Measurements from ENCODE around the gene RAET1L. TPM values are rescaled to one million over a fixed set of nuclear protein-coding genes. Genes with fewer than 3 reads are reported as not detected.
A peak's percentile ranks its signal among the peaks of the same experiment; 100 is the strongest.
"Not testable (repeated sequence)": the region's sequence is repeated elsewhere in the genome, so short reads cannot be mapped to it uniquely, and the experiment has no call there.

The RAET1L gene
- total RNA-seq, 3 donors from 2014 or later (not counting 1 experiment from before 2014, with no cell fraction given), result not detected

DNA sequence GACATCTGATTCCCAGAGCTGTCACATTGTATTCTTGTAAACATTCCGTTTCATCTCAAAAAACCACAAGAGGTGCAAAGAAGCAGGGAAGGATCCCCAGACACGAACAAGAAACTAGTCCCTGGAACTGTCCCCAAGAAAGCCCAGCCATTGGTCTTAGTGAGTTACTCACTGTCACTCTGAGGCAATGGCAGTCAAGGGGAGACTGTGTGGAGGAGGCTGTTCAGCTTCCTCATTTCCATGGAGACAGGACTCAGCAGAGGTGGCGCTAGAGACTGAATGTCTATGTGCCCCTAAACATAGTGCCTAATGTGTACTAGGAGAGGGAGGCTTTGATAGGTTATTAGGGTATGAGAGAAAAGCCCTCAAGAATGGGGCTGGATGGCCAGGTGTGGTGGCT lies 50.5 kb downstream of the RAET1L start:
- Histone ChIP-seq H3K4me3 (ENCODE audit: low read length) (no peak overlapping the region), H3K36me3 (ENCODE audit: control insufficient read depth, insufficient read depth, low read length) (no peaks in the 10 kb centered on the region), H3K9me3 (ENCODE audit: control insufficient read depth, insufficient read depth, low read length) (no peaks in the 10 kb centered on the region), H3K27ac (ENCODE audit: low read length) (no peak overlapping the region), H3K27me3 (ENCODE audit: control insufficient read depth, insufficient read depth, low read length) (peaks cover 7% of the 10 kb centered on the region), H3K4me1 (ENCODE audit: control insufficient read depth, insufficient read depth, low read length) (no peaks in the 10 kb centered on the region)
- peaks cover 74 to 76% of the 10 kb centered on the region in 2 donors for H3K27me3 Mint-ChIP-seq (ENCODE audit: low read depth in 2 of 2)
- H3K27ac Mint-ChIP-seq, result no peak overlapping the region
- 38% methylated on average over 3 of the region's 3 CpGs for WGBS (ENCODE audit: insufficient coverage)
- TF ChIP-seq, protein P1, sequence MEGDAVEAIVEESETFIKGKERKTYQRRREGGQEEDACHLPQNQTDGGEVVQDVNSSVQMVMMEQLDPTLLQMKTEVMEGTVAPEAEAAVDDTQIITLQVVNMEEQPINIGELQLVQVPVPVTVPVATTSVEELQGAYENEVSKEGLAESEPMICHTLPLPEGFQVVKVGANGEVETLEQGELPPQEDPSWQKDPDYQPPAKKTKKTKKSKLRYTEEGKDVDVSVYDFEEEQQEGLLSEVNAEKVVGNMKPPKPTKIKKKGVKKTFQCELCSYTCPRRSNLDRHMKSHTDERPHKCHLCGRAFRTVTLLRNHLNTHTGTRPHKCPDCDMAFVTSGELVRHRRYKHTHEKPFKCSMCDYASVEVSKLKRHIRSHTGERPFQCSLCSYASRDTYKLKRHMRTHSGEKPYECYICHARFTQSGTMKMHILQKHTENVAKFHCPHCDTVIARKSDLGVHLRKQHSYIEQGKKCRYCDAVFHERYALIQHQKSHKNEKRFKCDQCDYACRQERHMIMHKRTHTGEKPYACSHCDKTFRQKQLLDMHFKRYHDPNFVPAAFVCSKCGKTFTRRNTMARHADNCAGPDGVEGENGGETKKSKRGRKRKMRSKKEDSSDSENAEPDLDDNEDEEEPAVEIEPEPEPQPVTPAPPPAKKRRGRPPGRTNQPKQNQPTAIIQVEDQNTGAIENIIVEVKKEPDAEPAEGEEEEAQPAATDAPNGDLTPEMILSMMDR (IDR thresholded peaks at IDR 0.05), result no peak
- no peak overlapping the region for H3K4me3 Mint-ChIP-seq
- no peaks in the 10 kb centered on the region for H3K36me3 Mint-ChIP-seq
- no peaks in the 10 kb centered on the region for H3K4me1 Mint-ChIP-seq
- intact Hi-C loops (cut with micrococcal nuclease), result no loop called here
- no peaks in the 10 kb centered on the region for H3K9me3 Mint-ChIP-seq
- DNase-seq (no peak), ATAC-seq (peak in 1 of 3 donors; percentile 24)

DNA sequence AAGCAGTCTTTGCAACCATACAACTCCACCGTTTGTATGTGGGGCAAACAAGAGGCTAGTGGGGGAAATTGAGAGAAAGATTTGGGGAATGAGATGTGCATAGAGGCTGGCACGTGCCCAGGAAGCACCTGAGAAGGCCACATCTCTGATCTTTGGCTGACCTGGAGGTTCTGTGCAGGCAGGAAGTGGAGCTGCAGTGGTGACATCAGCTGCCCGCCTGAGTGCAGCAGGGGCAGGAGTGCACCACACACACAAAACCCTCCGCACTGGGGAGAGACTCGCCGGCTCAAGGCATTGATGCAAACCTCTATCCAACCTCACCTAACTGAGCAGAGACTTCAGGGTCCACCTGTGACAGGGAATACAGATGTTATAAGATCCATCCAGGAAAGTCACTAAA lies 50.9 kb downstream of the RAET1L start:
- H3K4me1 ChIP-seq (ENCODE audit: control insufficient read depth, insufficient read depth, low read length); H3K9me3 Mint-ChIP-seq; H3K27ac ChIP-seq (ENCODE audit: low read length); H3K27ac Mint-ChIP-seq; H3K27me3 ChIP-seq (ENCODE audit: control insufficient read depth, insufficient read depth, low read length); H3K4me1 Mint-ChIP-seq; H3K4me3 ChIP-seq (ENCODE audit: low read length); DNase-seq; intact Hi-C loops (cut with micrococcal nuclease); H3K9me3 ChIP-seq (ENCODE audit: control insufficient read depth, insufficient read depth, low read length); H3K36me3 Mint-ChIP-seq; H3K36me3 ChIP-seq (ENCODE audit: control insufficient read depth, insufficient read depth, low read length); H3K4me3 Mint-ChIP-seq: not testable (repeated sequence)
- peak in 2 of 3 donors; percentile 64 to 67 for ATAC-seq
- 50% methylated on average over 6 of the region's 6 CpGs for WGBS (ENCODE audit: insufficient coverage)
- peaks cover 76 to 79% of the 10 kb centered on the region in 2 donors for H3K27me3 Mint-ChIP-seq (ENCODE audit: low read depth in 2 of 2)

DNA sequence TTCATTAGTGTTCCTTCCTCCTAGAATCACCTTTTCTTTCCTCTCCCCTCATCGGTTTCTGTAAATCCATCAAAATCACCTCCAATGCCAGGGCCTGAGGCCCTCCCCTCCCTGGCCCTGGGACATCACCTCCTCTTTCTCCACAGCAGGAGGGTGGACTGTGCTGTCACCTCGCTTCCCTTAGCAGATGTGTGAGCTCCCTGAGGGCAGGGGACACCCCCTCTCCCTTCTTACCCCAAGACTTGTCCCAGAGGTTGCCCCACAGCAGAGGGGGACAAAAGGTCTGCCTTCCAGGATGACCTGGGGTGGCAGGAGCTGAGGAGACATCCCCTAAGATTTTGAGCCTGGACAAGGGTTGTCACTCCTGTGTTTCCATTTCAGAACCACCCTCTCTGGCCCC lies 55.7 kb downstream of the RAET1L start:
- no peak overlapping the region for H3K27ac Mint-ChIP-seq
- no peak for DNase-seq
- H3K27me3 Mint-ChIP-seq (ENCODE audit: low read depth in 2 of 2), result peaks cover 69 to 78% of the 10 kb centered on the region in 2 donors
- no peaks in the 10 kb centered on the region for H3K9me3 Mint-ChIP-seq
- H3K4me1 Mint-ChIP-seq, result peaks cover 8 to 15% of the 10 kb centered on the region in 2 donors
- Histone ChIP-seq H3K9me3 (ENCODE audit: control insufficient read depth, insufficient read depth, low read length) (no peaks in the 10 kb centered on the region), H3K4me1 (ENCODE audit: control insufficient read depth, insufficient read depth, low read length) (peaks cover 10% of the 10 kb centered on the region), H3K27ac (ENCODE audit: low read length) (no peak overlapping the region), H3K27me3 (ENCODE audit: control insufficient read depth, insufficient read depth, low read length) (peaks cover 16% of the 10 kb centered on the region), H3K36me3 (ENCODE audit: control insufficient read depth, insufficient read depth, low read length) (no peaks in the 10 kb centered on the region), H3K4me3 (ENCODE audit: low read length) (no peak overlapping the region)
- no peaks in the 10 kb centered on the region for H3K36me3 Mint-ChIP-seq
- intact Hi-C loops (cut with micrococcal nuclease), result no loop called here
- H3K4me3 Mint-ChIP-seq, result no peak overlapping the region
- no peak for ATAC-seq
- 79% methylated on average over 2 of the region's 2 CpGs for WGBS (ENCODE audit: insufficient coverage)
- TF ChIP-seq, protein P1 (IDR thresholded peaks at IDR 0.05), result no peak

DNA sequence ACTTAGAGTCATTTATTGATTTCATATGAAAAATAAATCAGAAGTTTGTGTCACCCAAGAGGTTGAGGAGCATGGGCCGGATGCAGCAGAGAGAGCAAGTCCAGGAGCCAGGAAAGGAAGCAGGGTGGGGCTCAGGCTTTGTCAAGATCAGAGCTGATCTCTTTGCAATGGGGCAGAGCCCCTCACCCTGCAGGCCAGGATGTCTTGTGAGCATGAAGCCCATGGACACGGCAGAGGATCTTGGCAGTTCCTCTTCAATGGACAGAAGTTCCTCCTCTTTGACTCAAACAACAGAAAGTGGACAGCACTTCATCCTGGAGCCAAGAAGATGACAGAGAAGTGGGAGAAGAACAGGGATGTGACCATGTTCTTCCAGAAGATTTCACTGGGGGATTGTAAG lies 56.4 kb downstream of the RAET1L start:
- H3K27ac ChIP-seq (ENCODE audit: low read length); H3K9me3 ChIP-seq (ENCODE audit: control insufficient read depth, insufficient read depth, low read length); H3K4me3 Mint-ChIP-seq; H3K36me3 Mint-ChIP-seq; H3K9me3 Mint-ChIP-seq; ATAC-seq; H3K4me3 ChIP-seq (ENCODE audit: low read length); DNase-seq; H3K27ac Mint-ChIP-seq; H3K36me3 ChIP-seq (ENCODE audit: control insufficient read depth, insufficient read depth, low read length); intact Hi-C loops (cut with micrococcal nuclease): not testable (repeated sequence)
- peaks cover 23% of the 10 kb centered on the region for H3K27me3 ChIP-seq (ENCODE audit: control insufficient read depth, insufficient read depth, low read length)
- peaks cover 17% of the 10 kb centered on the region for H3K4me1 ChIP-seq (ENCODE audit: control insufficient read depth, insufficient read depth, low read length)
- 77% methylated on average over 2 of the region's 2 CpGs for WGBS (ENCODE audit: insufficient coverage)
- peaks cover 14 to 22% of the 10 kb centered on the region in 2 donors for H3K4me1 Mint-ChIP-seq
- H3K27me3 Mint-ChIP-seq (ENCODE audit: low read depth in 2 of 2), result peaks cover 69 to 77% of the 10 kb centered on the region in 2 donors

Other genes with a start within 250 kb of the RAET1L start
- gene LRP11, start 161.2 kb downstream of the RAET1L start, total RNA-seq, result under 1 TPM; 0.16 to 0.43 (median 0.26) TPM
- gene RAET1E, start 127.4 kb downstream of the RAET1L start, total RNA-seq, result not detected
- gene RAET1G, start 102.4 kb downstream of the RAET1L start, total RNA-seq, result under 1 TPM in 1 of 3 donors, not detected in 2; 0.43 TPM
- gene ULBP2, start 83.5 kb downstream of the RAET1L start, total RNA-seq, result 1 to 10 TPM in 2 of 3 donors, under 1 TPM in 1; 0.98 to 2.4 (median 2.4) TPM
- under 1 TPM in 2 of 3 donors, not detected in 1; 0.18 to 0.23 TPM for gene ULBP1, start 61.6 kb downstream of the RAET1L start, total RNA-seq
- 1 to 10 TPM in 1 of 3 donors, under 1 TPM in 2; 0.64 to 1.5 (median 0.75) TPM for gene ULBP3, start 43.6 kb upstream of the RAET1L start, total RNA-seq
- not detected for gene PPP1R14C, start 117.5 kb upstream of the RAET1L start, total RNA-seq

Data from natural killer cell (primary cell).